Right atrium auricular region (tissue), 2 donors: ENCODE results near the gene CLVS2. TPM values are rescaled to one million over a fixed set of nuclear protein-coding genes. Genes with fewer than 3 reads are reported as not detected.

Experiments used
- DNase-seq: peaks from one replicate; pipeline ENCODE4 v3.0.0-alpha.2; 2019; ENCODE audit warnings: low spot score
- H3K27ac ChIP-seq, 2 donors: fragments of 200-600 bp; sonication (generic); 1 replicate in 1 of 2; 2 replicates in 1 of 2; pipeline ENCODE4 v1.5.1; 2016 to 2019
- H3K27me3 ChIP-seq, 2 donors: fragments of 200-600 bp; sonication (generic); one replicate each; pipeline versions ENCODE4 v1.5.1 to v1.6.0; 2017 to 2019
- H3K36me3 ChIP-seq: fragments of 200-600 bp; sonication (generic); one replicate; pipeline ENCODE4 v1.5.1; 2016
- H3K4me1 ChIP-seq, 2 donors: fragments of 200-600 bp; sonication (generic); one replicate each; pipeline versions ENCODE4 v1.5.1 to v1.6.0; 2017 to 2019
- H3K4me3 ChIP-seq, 2 donors: fragments of 200-600 bp; sonication (generic); 1 replicate in 1 of 2; 2 replicates in 1 of 2; pipeline ENCODE4 v1.5.1; 2017 to 2019; ENCODE audit warnings: mild to moderate bottlenecking in 1 of 2, moderate library complexity in 1 of 2
- H3K9me3 ChIP-seq, 2 donors: fragments of 200-600 bp; sonication (generic); one replicate each; pipeline ENCODE4 v1.5.1; 2019
- CTCF ChIP-seq, 2 donors: fragments of 200-600 bp; sonication (generic); IDR thresholded peaks; one replicate each; pipeline ENCODE4 v1.5.1; 2019; ENCODE audit warnings: antibody characterized with exemption in 2 of 2
- total RNA-seq, 2 donors: library from RNA; depleted of rRNA; stranded (reverse); fragments of >200 nt; gene quantifications; one replicate each; pipeline ENCODE4 v1.1.0, GENCODE V29; 2016

CLVS2 gene, protein sequence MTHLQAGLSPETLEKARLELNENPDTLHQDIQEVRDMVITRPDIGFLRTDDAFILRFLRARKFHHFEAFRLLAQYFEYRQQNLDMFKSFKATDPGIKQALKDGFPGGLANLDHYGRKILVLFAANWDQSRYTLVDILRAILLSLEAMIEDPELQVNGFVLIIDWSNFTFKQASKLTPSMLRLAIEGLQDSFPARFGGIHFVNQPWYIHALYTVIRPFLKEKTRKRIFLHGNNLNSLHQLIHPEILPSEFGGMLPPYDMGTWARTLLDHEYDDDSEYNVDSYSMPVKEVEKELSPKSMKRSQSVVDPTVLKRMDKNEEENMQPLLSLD
- not detected for total RNA-seq

DNA sequence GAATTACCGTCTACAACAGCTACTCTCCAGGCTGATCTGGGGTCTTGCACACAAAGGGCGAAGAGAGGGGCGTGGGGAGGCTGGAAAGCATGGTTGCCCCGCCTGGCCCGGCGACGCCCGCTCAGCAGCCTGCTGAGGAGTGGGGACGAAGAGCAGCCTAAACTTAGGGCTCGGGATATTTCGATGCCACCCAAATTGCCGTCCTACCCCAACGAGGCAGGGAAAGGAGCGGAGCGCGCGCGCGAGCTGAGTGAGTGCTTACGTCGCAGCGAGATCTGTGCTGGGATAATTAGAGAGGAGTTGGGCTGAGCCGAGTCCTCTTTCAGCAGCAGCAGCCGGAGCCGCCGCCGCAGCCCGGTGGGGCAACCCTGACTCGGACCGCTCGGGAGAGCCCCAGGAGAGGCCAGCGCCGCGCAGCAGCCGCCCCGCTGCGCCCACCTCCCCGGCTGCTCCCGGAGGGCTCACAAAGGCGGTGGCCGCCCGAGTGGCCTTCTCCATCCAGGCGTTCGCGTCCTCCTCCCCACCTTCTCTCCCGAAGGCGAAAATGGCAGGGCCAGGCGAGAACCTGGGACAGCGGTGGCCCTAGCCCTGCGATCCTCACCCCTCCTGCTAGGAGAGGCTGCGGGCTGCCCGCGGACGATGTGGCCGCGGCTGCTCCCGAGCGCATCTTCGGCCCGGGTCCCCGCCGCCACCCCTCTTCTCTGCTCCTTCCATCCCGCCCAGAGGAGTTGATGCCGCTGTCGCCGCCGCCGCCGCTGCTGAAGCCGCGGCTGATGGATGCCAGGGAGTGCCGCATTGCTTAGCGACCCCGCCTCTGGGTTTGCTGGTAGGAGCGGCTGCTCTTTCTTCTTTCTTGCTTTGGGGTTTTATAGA is at the start of gene CLVS2:
Gene CLVS2, plus strand, starts transcription at position 315 of the 873 bp plus-strand sequence. CDS start 1,543 bp downstream, outside the sequence.
- no peaks in the 10 kb centered on the region for H3K9me3 ChIP-seq
- peak within 1 kb of the TSS; percentile 23 to 39 for H3K4me3 ChIP-seq
- no peak within 1 kb of the TSS for H3K27ac ChIP-seq
- TF ChIP-seq CTCF (IDR thresholded peaks at IDR 0.05), result no peak
- DNase-seq, result no peak
- no peaks in the 10 kb centered on the region for H3K36me3 ChIP-seq
- peaks cover 3 to 13% of the 10 kb centered on the region in 2 donors for H3K27me3 ChIP-seq
- peaks cover 0 to 11% of the 10 kb centered on the region in 2 donors for H3K4me1 ChIP-seq

GRCh38 chr6:122947355-122947754 is 48.7 kb upstream of the CLVS2 start:
- Histone ChIP-seq H3K36me3 (no peaks in the 10 kb centered on the region), H3K4me1 (no peaks in the 10 kb centered on the region), H3K9me3 (peaks cover 0 to 5% of the 10 kb centered on the region in 2 donors), H3K27me3 (no peaks in the 10 kb centered on the region), H3K4me3 (no peak overlapping the region), H3K27ac (no peak overlapping the region)
- no peak for TF ChIP-seq CTCF (IDR thresholded peaks at IDR 0.05)
- no peak for DNase-seq

GRCh38 chr6:122953766-122954165 is 42.3 kb upstream of the CLVS2 start:
- DNase-seq, result no peak
- no peak overlapping the region for H3K27ac ChIP-seq
- H3K36me3 ChIP-seq, result no peaks in the 10 kb centered on the region
- no peaks in the 10 kb centered on the region for H3K4me1 ChIP-seq
- H3K27me3 ChIP-seq, result no peaks in the 10 kb centered on the region
- H3K9me3 ChIP-seq, result peaks cover 0 to 8% of the 10 kb centered on the region in 2 donors
- TF ChIP-seq CTCF (IDR thresholded peaks at IDR 0.05), result no peak
- no peak overlapping the region for H3K4me3 ChIP-seq

- no peak overlapping the region for H3K4me3 ChIP-seq
- no peak for TF ChIP-seq CTCF (IDR thresholded peaks at IDR 0.05)
- H3K4me1 ChIP-seq, result no peaks in the 10 kb centered on the region
- H3K9me3 ChIP-seq, result peaks cover 0 to 7% of the 10 kb centered on the region in 2 donors
- H3K27ac ChIP-seq, result no peak overlapping the region
- DNase-seq, result no peak
- H3K27me3 ChIP-seq, result no peaks in the 10 kb centered on the region
- no peaks in the 10 kb centered on the region for H3K36me3 ChIP-seq
Measured at GRCh38 chr6:122956376-122956775, 39.7 kb upstream of the CLVS2 start.

- Histone ChIP-seq H3K9me3 (peaks cover 0 to 21% of the 10 kb centered on the region in 2 donors), H3K27me3 (no peaks in the 10 kb centered on the region), H3K36me3 (no peaks in the 10 kb centered on the region), H3K27ac (no peak overlapping the region), H3K4me3 (no peak overlapping the region), H3K4me1 (no peaks in the 10 kb centered on the region)
- no peak for TF ChIP-seq CTCF (IDR thresholded peaks at IDR 0.05)
- no peak for DNase-seq
Measured at GRCh38 chr6:122962000-122962624, 33.9 kb upstream of the CLVS2 start.
